Right forelimb (tissue), 1 donor: ENCODE data around the gene DYNC1LI1.
A peak's percentile ranks its signal among the peaks of the same experiment; 100 is the strongest.

ENCODE experiments used
- DNase-seq: peaks from one replicate; pipeline ENCODE4 v3.0.0-alpha.2; 2018

The DYNC1LI1 gene

DNA sequence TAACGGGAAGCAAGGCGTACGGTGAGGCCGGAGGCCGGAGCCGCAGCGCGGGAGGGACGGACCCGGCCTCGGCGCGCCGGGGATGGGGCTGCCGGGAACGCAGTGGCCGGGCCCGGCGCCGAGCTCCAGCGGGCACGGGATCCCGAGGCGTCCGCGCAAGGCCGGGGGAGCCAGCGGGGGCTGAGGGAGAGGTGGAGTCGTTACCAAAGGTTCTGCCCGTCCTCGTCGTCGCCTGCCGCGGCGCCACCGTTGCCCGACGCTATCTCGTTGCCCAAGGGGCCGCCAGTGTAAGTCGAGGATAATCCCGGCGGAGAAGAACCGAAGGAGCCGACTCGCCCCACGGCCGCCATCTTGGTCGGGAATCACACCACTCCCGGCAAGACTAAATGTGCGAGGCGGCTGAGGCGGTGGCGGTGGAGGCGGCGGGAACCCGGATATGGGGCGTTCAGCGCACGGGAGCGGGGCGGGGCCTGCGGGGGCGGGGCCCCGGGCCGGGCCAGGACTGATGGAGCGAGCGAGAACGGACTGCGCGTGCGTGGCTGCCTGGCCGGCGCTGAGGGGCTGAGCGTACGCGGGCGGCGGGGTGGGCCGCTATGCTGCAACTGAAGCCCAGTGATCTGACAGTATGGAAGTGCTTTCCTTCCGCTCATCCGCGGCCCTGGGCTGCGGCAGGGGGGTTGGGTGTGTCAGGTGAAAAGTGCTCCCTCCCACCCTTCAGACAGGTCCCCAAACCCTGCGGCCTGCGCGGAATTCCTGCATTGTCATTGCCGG, at the start of gene DYNC1LI1:
TSS of gene DYNC1LI1 (minus strand) at position 438 of the 771 bp plus-strand sequence. CDS start at position 350, 88 bp downstream.
- DNase-seq, result peak; percentile 98

DNA sequence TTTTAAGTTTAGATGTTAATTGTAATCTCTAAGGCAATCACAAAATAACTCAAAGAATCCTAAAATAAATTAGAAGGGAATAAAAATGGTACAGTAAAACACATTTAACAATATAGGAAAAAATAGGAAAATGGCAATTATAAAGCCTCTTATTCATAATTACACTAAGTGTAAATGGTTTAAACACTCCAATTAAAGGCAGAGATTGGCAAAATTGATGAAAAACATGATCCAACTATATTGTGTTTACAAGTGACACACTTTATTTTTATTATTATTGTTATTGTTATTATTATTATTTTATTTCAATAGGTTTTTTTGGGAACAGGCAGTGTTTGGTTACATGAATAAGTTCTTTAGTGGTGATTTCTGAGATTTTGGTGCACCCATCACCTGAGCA, 48.7 kb upstream of the DYNC1LI1 start:
- no peak for DNase-seq

DNA sequence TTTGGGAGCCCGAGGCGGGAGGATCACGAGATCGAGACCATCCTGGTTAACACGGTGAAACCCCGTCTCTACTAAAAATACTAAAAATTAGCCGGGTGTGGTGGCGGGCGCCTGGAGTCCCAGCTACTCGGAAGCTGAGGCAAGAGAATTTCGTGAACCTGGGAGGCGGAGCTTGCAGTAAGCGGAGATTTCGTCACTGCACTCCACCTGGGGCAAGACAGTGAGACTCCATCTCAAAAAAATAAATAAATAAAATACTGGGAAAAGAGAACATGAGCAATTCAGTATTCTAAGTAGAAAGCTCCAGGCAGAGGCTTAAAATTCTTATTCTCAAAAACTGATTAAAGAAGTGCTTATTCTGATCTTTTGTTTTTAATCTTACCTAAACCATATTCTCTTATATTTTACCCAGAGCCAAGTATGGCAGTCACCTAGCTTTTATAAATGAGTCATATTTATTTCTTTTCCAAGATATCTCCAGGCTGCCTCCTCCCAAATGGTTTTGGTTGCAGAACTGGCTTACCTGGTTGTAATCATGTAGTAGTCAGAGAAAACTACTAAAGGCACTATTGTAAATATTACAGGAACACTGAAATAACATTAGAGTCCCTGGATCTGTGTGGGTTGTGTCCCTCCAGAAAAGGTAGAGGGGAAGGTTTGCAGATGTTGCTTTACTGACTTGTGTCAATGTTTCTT, 45.8 kb upstream of the DYNC1LI1 start:
- DNase-seq, result no peak

DNA sequence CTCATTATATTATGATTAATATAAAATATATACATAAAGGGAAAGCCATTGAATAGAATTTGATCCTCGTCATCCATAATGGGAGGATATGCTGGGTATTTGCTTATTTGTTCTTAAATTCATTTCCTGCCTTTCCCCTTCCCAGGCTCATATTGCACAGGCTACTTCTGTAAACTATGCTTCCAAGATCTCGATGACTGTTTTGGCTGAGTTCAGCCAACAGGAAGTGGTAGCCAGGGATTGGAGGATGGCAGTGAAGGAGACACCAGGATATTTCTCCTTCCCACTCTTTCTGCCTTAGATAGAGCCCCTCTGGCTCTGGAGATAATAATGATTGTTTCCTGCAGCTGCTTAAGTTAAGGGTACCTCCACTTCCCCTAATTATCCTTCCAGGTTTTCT, 44.3 kb upstream of the DYNC1LI1 start:
- DNase-seq, result no peak

- no peak for DNase-seq
Observed at GRCh38 chr3:32613183-32613582, 42.5 kb upstream of the DYNC1LI1 start.

DNA sequence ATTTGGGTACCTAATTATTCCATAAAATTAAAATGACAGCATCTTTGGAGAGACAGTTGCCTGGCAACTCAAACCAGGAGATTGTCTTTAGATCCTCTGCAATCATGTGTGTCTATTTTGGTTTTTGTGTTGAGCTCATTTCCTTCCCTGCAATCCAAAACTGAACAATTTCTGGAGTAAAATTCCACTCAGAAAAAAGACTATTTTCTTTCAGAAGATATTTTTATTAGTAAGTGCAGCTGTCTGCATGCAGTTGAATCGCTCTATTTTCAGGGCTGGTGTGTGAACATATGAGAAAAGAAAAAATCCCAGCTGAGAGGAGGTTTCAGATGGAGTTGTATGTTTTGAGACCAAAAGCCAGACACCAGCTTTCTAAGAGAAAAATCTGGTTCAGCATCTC, 41.9 kb upstream of the DYNC1LI1 start:
- DNase-seq, result no peak

GRCh38 chr3:32607522-32607921, 36.9 kb upstream of the DYNC1LI1 start:
- DNase-seq, result no peak

- no peak for DNase-seq
Observed at GRCh38 chr3:32606960-32607359, 36.3 kb upstream of the DYNC1LI1 start.

- no peak for DNase-seq
Observed at GRCh38 chr3:32606277-32606676, 35.6 kb upstream of the DYNC1LI1 start.

- no peak for DNase-seq
Observed at GRCh38 chr3:32603064-32603463, 32.4 kb upstream of the DYNC1LI1 start.

- DNase-seq, result no peak
Observed at GRCh38 chr3:32602206-32602605, 31.5 kb upstream of the DYNC1LI1 start.

DNA sequence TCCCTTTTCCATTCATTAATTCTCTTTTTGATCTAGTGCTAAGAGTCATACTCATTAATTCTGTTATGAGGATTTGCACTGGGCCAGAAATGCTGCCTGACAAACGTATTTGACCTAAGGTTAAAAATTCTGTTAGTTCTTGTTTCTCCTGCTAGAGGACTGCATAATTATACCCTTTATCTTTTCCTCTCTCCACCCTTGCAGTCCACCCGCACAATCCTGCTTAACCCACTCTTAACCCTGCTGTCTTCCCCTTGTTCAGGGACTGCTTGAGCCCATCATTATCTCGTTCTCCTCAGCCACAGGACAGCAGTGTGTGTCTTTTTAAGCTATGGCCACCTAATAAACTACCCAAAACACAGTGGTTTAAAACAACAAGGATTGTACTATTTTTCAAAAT, 31.1 kb upstream of the DYNC1LI1 start:
- no peak for DNase-seq

DNA sequence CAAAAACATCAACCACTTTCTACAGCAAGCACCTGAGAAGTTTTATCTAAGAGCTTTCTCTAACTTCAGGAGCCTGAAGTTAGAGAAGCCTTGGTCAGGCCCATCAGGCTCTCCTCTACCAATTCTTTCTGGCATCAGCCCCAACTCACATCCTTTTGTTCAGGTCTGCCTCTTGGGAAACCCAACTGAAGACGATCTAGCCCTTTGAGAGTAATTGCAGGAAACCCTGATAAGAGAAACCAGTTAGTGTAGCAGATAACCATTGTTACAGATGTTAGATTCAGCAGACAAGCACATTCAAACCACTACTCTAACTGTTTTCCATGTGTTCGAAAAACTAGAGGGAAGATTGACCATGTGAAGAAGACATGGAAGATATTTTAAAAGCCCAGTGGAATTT, 27.0 kb upstream of the DYNC1LI1 start:
- DNase-seq, result no peak

DNA sequence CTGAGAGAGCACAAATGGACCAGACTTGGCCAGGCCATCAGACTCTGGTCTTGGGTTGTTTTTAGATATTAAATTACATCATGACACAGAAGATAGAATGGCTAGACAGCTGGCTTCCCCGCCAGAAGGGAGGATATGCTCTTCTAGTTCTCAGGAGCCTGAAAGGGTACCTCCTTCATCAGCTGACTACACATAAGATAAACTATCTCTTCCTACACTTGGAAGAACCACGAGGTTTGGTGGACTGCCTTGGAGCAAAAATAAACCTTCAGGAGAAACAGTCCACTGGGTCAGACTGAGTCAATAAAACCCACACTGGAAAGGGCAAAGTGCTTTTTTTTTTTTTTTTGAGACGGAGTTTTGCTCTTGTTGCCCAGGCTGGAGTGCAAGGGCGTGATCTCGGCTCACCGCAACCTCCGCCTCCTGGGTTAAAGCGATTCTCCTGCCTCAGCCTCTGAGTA, 26.3 kb upstream of the DYNC1LI1 start:
- no peak for DNase-seq

DNA sequence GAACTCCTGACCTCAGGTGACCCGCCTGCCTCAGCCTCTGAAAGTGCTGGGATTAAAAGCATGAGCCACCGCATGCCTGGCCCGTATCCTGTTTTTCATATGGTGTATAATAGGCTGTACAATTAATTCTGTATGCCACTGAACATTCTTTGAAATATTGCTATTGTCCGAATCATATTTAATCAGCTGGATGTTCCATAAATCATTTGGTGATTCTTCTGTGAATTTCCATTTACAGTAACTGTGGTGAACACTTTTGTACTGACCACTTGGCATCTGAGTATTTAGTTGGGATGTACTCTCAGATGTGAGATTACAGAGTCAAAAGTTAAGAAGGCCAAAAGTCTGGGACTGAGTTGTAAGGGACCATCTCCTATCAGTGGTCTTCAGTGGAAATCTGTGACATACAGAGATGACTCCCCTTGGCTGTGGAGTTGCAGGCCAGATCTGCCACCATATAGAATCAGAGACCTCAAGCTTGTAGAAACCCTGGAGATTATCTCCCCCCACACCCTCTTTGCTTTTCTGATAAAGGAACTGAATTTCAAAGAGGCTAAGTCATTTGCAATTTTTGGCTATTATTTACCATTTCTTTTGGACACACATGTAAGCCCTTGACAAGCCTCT, 25.7 kb upstream of the DYNC1LI1 start:
- DNase-seq, result no peak

- DNase-seq, result no peak
Observed at GRCh38 chr3:32595323-32595722, 24.7 kb upstream of the DYNC1LI1 start.

- DNase-seq, result no peak
Observed at GRCh38 chr3:32593903-32594525, 23.4 kb upstream of the DYNC1LI1 start.

DNA sequence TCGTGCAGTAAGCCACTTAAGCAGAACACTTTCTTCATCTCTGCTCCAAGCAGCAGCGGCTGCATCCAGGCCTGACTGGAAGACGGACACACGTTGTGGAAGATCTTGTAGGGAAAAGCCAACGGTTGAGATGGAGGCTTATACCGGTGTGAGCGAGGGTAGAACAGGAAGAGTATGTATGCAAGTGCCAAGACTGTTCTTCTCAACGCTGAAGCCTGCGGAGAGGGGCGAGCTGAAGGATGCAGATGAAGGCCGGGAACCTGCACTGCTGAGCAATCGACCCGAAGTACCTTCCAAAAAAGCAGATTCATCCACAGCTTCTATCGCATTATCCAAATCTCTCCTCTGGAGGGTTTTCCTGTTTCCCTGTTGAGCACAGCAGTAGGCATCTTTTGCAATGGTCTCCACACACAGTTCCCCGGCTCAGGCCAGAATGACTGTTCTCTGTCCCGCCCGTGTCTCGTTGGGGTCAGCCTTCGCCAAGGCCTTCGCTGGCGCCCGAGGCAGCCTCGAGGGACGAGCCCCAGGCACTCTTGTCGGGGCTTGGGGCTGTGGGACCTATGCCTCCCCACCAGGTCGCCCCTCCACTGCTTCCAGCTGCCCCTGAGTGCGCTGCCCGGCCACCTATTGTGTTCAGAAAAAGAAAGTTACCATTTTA, 22.2 kb upstream of the DYNC1LI1 start:
- DNase-seq, result no peak

DNA sequence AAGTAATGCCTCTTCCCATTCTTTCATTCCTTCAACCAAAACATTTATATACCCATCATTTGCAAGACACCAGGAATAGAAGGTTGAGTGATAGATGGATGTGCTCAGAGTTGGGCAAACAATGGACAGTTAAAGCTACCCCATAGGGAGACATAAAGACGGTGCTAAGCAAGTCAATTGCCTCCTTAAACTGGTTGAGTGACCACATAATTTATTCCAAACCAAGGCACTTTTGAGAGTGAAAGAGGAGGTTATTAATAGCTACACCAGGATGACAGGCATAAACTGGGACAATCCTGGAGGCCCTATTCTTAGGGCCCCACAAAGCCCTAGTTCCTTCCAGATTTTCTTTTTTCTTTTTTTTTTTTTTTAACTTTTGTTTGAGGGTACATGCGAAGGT, 21.4 kb upstream of the DYNC1LI1 start:
- no peak for DNase-seq

DNA sequence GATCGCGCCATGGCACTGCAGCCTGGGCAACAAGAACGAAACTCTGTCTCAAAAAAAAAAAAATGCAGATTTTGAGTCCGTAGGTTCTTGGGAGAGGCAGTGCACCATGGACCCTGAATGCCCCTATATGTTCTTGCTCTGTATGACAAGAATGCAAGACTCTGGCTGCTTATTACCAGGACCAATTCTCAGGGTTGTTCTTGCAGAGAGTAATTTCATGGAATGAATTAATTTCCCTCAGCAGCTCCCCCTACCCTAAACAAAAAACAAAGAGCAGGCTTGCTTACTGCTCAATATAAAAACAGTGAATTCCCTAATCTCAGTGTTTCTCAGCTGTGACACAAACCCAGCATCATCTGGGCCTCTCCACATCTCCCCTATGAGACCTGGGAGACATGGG, 20.5 kb upstream of the DYNC1LI1 start:
- no peak for DNase-seq

GRCh38 chr3:32586356-32586755, 15.7 kb upstream of the DYNC1LI1 start:
- DNase-seq, result no peak

- DNase-seq, result no peak
Observed at GRCh38 chr3:32584660-32585059, 14.0 kb upstream of the DYNC1LI1 start.

- DNase-seq, result no peak
Observed at GRCh38 chr3:32583708-32584107, 13.1 kb upstream of the DYNC1LI1 start.
